GM12865 (cell line): ENCODE results near the gene UQCRQ.
A peak's percentile ranks its signal among the peaks of the same experiment; 100 is the strongest.

Experiments
- DNase-seq: peaks from one replicate; pipeline ENCODE4 v3.0.0; 2010; ENCODE audit warnings: low read depth
- H3K4me3 ChIP-seq: 2 replicates; pipeline ENCODE4 v1.5.1; 2011; ENCODE audit warnings: mild to moderate bottlenecking, low read depth, low read length, control low read depth
- CTCF ChIP-seq: IDR thresholded peaks from 2 replicates; pipeline ENCODE4 v1.5.1; 2011; ENCODE audit warnings: low read length, control low read depth, low read depth, inconsistent platforms; ENCODE audit not compliant: insufficient read depth; ENCODE audit errors: missing control alignments

UQCRQ gene

GRCh38 chr5:132866342-132867045, at the start of gene UQCRQ, which contains the start of gene GDF9:
Gene UQCRQ (plus strand): TSS chr5:132866642. CDS start chr5:132866882, 240 bp downstream.
Gene GDF9 (minus strand): TSS chr5:132866469. CDS start chr5:132864533, 1,936 bp downstream.
- peak; percentile 99 for DNase-seq
- peak within 1 kb of the TSS; percentile 79 for H3K4me3 ChIP-seq
- no peak for TF ChIP-seq CTCF

GRCh38 chr5:132817011-132817410, 49.4 kb upstream of the UQCRQ start:
- DNase-seq: no peak
- TF ChIP-seq CTCF: no peak

GRCh38 chr5:132819468-132819867, 47.0 kb upstream of the UQCRQ start:
- TF ChIP-seq CTCF: no peak
- peak overlapping the region; percentile 16 for H3K4me3 ChIP-seq
- no peak for DNase-seq

More at GRCh38 chr5:132817011-132817410, 49.4 kb upstream of the UQCRQ start:
- H3K4me3 ChIP-seq: no peak overlapping the region

- TF ChIP-seq CTCF: peak; percentile 86
Measured at GRCh38 chr5:132820162-132820754, 46.2 kb upstream of the UQCRQ start.

GRCh38 chr5:132821350-132821749, 45.1 kb upstream of the UQCRQ start:
- TF ChIP-seq CTCF: no peak
- no peak for DNase-seq
- no peak overlapping the region for H3K4me3 ChIP-seq

More at GRCh38 chr5:132820162-132820754, 46.2 kb upstream of the UQCRQ start:
- DNase-seq: peak; percentile 94
- H3K4me3 ChIP-seq: no peak overlapping the region

- no peak for DNase-seq
- TF ChIP-seq CTCF: no peak
- H3K4me3 ChIP-seq: no peak overlapping the region
Measured at GRCh38 chr5:132821791-132822190, 44.7 kb upstream of the UQCRQ start.
